Brain microvascular endothelial cell (primary cell): Measurements from ENCODE around the gene CNTF.

ENCODE experiments used
- DNase-seq: peaks from one replicate; pipeline ENCODE4 v3.0.0-alpha.2; 2020
- H3K27ac ChIP-seq: fragments of 250-450 bp; sonication (Bioruptor Pico); 2 replicates; pipeline ENCODE4 v1.5.1; 2020; ENCODE audit warnings: mild to moderate bottlenecking, moderate library complexity
- H3K27me3 ChIP-seq: fragments of 250-450 bp; sonication (Bioruptor Pico); replicated peaks from 2 replicates; pipeline ENCODE4 v1.5.1; 2020; ENCODE audit warnings: mild to moderate bottlenecking
- H3K36me3 ChIP-seq: fragments of 250-450 bp; sonication (Bioruptor Pico); replicated peaks from 2 replicates; pipeline ENCODE4 v1.5.1; 2020; ENCODE audit warnings: mild to moderate bottlenecking
- H3K4me3 ChIP-seq: 2 replicates; pipeline ENCODE4 v1.5.1; 2011; ENCODE audit warnings: low read depth, mild to moderate bottlenecking, control low read depth, low read length, moderate library complexity
- CTCF ChIP-seq: IDR thresholded peaks from 2 replicates; pipeline ENCODE4 v1.5.1; 2011; ENCODE audit warnings: low read depth, mild to moderate bottlenecking, moderate library complexity, low read length, control low read depth, inconsistent platforms; ENCODE audit errors: missing control alignments
- in situ Hi-C: cut with HindIII; loops from 2 replicates; pipeline ENCODE4 v1.10.0; 2017; ENCODE audit warnings: low sequenced_read_pairs, low pct_ligation_motif_present

CNTF gene

GRCh38 chr11:58582437-58582836, 40.0 kb upstream of the CNTF start:
- TF ChIP-seq CTCF: no peak
- Histone ChIP-seq H3K27ac (no peak overlapping the region), H3K27me3 (no peaks in the 10 kb centered on the region), H3K4me3 (no peak overlapping the region), H3K36me3 (no peaks in the 10 kb centered on the region)
- in situ Hi-C loops: no loop called here
- DNase-seq: no peak

GRCh38 chr11:58586998-58587397, 35.5 kb upstream of the CNTF start:
- DNase-seq: no peak
- Histone ChIP-seq H3K36me3 (no peaks in the 10 kb centered on the region), H3K27me3 (no peaks in the 10 kb centered on the region), H3K4me3 (no peak overlapping the region), H3K27ac (no peak overlapping the region)
- in situ Hi-C loops: no loop called here
- no peak for TF ChIP-seq CTCF

GRCh38 chr11:58591659-58592058, 30.8 kb upstream of the CNTF start:
- H3K27ac ChIP-seq: no peak overlapping the region
- H3K4me3 ChIP-seq: no peak overlapping the region
- DNase-seq: no peak
- peaks cover 3% of the 10 kb centered on the region for H3K36me3 ChIP-seq
- no peak for TF ChIP-seq CTCF
- no peaks in the 10 kb centered on the region for H3K27me3 ChIP-seq
- in situ Hi-C loops: no loop called here

GRCh38 chr11:58592760-58593472, 29.5 kb upstream of the CNTF start:
- Histone ChIP-seq H3K4me3 (no peak overlapping the region), H3K27ac (no peak overlapping the region), H3K36me3 (peaks cover 3% of the 10 kb centered on the region), H3K27me3 (no peaks in the 10 kb centered on the region)
- DNase-seq: no peak
- in situ Hi-C loops: no loop called here
- no peak for TF ChIP-seq CTCF

- TF ChIP-seq CTCF: no peak
- in situ Hi-C loops: no loop called here
- Histone ChIP-seq H3K27ac (no peak overlapping the region), H3K36me3 (peaks cover 5% of the 10 kb centered on the region), H3K27me3 (no peaks in the 10 kb centered on the region), H3K4me3 (no peak overlapping the region)
- no peak for DNase-seq
Observed at GRCh38 chr11:58594826-58595225, 27.6 kb upstream of the CNTF start.

GRCh38 chr11:58596621-58597020, 25.8 kb upstream of the CNTF start:
- no peak for TF ChIP-seq CTCF
- peaks cover 5% of the 10 kb centered on the region for H3K36me3 ChIP-seq
- in situ Hi-C loops: no loop called here
- no peak overlapping the region for H3K27ac ChIP-seq
- no peak overlapping the region for H3K4me3 ChIP-seq
- DNase-seq: no peak
- no peaks in the 10 kb centered on the region for H3K27me3 ChIP-seq
